NCI-H1105 treated with DMSO at 0.1 percent for 48 hours (cell line): ENCODE data around the gene GBP5.
"Not testable (repeated sequence)": the region's sequence is repeated elsewhere in the genome, so short reads cannot be mapped to it uniquely, and the experiment has no call there.

ENCODE experiments used
- DNase-seq: peaks from one replicate; lab custom pipeline; 2025; lab: John Stamatoyannopoulos, UW

Gene GBP5

DNA sequence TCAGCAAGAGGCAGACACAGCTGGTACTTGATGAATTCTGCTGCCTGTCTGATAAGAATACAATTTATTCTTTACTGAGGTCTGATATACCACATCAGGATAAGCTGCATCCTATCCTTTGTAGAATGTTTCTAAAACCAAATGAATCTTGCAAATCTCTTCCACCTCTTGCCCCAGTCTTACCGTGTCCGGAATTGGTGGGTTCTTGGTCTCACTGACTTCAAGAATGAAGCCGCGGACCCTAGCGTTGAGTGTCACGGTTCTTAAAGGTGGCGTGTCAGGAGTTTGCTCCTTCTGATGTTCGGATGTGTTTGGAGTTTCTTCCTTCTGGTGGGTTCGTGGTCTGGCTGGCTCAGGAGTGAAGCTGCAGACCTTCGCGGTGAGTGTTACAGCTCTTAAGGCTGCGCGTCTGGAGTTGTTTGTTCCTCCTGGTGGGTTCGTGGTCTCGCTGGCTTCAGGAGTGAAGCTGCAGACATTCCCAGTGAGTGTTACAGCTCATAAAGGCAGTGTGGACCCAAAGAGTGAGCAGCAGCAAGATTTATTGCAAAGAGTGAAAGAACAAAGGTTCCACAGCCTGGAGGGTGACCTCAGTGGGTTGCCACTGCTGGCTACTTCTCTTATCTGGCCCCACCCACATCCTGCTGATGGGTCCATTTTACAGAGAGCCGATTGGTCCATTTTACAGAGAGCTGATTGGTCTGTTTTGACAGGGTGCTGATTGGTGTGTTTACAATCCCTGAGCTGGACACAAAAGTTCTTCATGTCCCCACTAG, at the start of gene GBP5:
Gene GBP5 (minus strand): TSS at position 592 of the 773 bp plus-strand sequence. CDS start 3,305 bp downstream, outside the sequence.
- not testable (repeated sequence) for DNase-seq

DNA sequence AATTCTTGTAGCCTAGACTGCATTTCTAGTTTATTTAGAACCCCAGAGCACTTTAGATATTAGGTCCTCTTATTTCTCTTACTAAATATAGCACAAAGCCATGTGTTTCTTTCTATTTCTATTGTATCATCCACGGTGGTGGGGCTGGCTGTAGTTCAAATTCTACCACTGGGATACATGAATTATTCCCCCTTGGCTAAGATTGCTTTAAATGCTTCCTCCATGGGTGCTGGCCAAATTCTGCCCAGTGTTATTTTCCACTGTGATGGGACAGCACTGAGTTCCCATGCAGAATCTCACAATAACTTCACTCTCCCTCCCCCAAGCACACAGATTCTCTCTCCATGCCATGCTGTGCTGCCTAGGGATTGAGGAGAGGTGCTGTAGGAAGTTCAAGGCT, 49.7 kb upstream of the GBP5 start:
- DNase-seq: no peak

DNA sequence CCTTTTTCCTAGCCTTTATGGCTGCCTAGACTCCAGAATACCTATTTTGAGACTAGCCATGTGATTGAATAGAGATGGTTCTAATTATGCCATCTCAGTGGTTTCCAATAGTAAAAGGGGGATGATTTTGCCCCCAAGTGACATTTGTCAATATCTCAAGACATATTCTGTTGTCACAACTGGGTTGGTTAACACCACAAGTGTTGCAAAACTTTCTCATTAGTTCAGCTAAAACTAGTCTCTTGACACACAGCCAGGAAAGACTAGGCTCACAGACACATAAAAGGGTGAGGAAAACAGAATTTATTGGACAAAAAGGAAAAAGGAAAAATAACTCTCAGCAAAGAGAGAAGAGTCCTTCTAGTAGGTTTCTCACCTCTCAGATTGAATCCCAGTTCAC, 39.9 kb upstream of the GBP5 start:
- no peak for DNase-seq

- no peak for DNase-seq
Measured at GRCh38 chr1:89311757-89312156, 39.1 kb upstream of the GBP5 start.

DNA sequence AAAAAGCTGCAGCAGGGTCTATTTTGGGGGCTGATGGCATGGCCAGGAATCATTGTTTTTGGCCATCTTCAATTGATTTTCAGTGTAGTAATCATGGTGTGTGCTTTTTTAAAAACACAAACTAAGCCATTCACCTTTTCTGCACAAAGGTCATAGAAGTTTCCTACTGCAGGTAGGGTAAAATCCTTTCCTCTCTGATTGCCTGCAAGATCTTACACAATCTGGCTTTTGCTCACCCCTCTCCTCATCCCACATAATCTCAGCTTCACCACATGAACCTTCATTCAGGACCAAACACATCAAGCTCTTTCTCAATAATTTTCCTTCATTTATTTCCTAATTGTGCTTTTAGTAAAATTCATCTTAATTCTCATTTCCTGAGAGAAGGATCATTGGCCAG, 38.3 kb upstream of the GBP5 start:
- no peak for DNase-seq

- peak; percentile 31 for DNase-seq
Measured at GRCh38 chr1:89310505-89310904, 37.8 kb upstream of the GBP5 start.

DNA sequence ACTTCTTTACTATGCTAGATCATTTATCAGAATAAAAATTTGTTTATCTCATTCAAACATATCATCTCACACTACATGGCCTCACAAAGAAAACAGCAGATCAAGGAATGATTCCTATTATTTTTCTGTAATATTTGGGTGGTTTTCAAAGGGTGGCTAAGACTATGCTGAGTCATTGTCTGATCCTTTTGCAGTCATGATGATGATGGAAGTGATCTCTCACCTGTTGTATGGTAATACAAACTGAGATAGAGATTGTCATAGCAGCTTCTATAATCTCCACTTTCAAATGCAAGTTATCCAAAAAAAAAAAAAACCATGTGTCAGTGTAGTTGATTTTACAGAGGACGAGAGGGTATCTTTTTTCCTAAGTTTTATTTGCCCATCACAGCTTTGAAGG, 37.2 kb upstream of the GBP5 start:
- DNase-seq: no peak

GRCh38 chr1:89306273-89306672, 33.6 kb upstream of the GBP5 start:
- DNase-seq: no peak

DNA sequence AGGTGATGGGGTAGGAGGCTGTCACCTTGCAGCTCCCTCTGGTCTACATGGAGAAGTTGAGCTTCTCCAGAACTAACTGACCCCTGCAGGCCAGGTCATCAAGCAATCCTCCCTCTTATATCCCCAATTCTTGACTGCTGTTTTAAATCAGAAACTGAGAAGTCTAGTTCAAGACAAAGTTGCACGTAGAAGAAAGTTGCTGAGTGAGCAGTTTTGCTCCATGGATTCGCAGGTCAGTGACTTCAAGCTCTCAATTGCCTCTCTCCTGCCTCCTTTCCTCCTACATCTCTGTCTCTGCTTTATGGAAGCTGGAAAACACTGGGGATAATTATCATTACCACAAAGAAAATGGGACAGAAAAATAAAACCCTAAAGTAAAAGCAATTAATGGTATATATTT, 32.8 kb upstream of the GBP5 start:
- DNase-seq: no peak

GRCh38 chr1:89304572-89305230, 32.0 kb upstream of the GBP5 start:
- no peak for DNase-seq

GRCh38 chr1:89302697-89303332, 30.2 kb upstream of the GBP5 start:
- no peak for DNase-seq

DNA sequence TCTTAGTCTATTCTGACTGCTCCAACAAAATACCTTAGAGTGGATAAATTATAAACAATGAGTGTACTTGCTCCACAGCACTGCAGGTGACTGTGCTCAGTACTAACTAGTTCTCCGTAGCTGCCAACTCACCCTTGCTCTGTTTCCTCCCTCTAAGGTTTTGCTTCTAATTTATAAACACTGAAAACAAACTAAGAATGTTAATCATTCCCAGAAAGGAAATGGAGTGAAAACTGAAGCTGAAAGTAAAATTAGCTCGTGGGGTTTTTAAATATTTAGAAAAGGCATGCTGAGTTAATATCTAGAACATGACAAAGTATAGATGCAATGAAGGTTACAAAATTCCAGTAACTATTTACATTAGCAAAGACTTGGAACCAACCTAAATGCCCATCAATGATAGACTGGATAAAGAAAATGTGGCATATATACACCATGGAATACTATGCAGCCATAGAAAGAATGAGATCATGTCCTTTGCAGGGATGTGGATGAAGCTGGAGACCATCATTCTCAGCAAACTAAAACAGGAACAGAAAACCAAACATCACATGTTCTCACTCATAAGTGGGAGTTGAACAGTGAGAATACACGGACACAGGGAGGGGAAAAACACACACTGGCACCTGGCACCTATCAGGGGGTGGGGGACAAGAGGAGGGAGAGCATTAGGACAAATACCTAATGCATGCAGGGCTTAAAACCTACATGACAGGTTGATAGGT, 27.2 kb upstream of the GBP5 start:
- not testable (repeated sequence) for DNase-seq

DNA sequence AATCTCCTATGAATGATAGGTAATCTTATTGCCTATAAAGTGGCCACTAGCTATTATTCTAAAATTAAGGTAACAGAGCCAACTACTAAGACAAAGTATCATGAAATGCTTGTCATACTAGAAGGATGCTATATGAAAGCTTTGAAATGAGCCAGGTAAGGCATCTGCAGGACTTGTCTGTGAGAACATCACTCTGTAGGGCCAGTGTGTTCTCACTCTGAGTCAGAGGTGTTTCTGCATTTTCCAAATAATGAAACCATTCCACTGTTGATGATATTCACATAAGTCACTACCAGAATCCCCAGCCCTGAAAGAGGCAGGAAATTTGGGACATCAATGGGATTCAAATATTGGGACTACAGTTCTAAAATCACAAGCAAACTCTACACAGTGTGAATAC, 25.8 kb upstream of the GBP5 start:
- no peak for DNase-seq

- no peak for DNase-seq
Measured at GRCh38 chr1:89295187-89295586, 22.5 kb upstream of the GBP5 start.

DNA sequence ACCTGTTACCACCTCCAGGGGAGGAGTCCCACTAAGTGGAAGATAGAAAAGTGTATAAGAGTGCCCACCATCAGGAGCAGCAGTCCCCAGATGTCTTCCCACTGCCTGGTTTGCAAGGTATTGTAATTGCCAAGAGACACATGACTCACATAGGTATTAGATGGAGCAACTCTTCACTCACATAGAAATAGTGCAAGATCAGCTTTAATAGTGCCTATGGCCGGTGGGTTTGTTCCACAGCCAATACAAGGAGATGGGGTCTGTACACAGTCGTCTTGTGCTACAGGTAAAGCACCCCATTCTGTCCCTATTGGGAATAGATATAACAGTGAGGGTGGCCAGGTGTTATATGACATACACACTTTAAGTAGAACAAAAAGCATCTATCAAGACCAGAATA, 18.6 kb upstream of the GBP5 start:
- no peak for DNase-seq

DNA sequence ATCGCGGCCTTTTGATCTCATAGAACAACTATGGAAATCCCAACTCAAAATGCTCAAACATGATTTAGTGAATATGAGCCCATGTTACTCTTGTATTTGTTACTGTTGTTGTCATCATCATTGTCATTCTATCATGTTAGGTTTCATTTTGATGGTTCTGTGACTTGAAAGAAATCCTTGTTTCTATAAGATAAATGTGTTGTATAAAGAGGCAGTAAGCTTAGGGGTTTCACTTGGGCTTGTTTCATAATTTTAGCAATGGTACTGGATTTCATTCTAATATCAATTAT, 15.3 kb upstream of the GBP5 start:
- no peak for DNase-seq

DNA sequence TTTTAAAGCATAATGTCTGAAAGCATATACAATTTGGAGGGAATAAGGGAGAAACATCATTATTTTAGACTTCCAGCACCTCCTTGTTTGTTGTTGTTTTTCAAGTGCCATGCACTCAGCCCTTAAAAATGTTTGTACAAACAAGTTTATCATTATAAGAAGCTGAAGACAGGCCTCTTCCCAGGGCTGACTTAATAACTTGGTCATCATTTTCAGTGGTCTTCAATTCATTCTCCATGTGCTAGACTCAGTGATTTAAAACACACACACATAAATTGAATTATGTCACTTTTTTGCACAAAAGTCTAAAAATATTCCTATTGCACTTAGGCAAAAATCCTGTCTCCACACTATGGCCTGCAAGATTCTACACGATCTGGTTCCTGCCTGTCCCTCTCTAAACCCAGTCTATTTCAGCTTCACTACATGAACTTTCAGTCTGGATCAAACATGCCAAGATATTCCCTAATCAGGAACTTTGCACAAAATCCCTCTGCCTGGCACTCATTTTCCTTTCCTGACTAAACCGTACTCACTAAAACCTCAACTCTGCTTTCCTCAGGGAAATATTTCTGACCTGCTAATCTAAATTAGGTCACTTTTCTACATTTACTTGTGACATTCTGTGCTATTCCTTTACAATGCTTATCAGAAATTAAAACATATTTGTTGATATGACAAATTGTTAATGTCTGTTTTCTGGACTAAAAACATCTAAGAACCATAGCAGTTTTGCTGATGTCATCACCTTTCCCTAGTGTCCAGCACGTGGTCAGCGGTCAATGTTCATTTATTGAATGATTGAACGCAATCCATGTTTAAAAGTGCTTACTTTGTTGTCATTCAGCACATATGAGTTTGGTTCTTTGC, 14.8 kb upstream of the GBP5 start:
- no peak for DNase-seq

- DNase-seq: no peak
Measured at GRCh38 chr1:89286549-89287180, 14.0 kb upstream of the GBP5 start.

DNA sequence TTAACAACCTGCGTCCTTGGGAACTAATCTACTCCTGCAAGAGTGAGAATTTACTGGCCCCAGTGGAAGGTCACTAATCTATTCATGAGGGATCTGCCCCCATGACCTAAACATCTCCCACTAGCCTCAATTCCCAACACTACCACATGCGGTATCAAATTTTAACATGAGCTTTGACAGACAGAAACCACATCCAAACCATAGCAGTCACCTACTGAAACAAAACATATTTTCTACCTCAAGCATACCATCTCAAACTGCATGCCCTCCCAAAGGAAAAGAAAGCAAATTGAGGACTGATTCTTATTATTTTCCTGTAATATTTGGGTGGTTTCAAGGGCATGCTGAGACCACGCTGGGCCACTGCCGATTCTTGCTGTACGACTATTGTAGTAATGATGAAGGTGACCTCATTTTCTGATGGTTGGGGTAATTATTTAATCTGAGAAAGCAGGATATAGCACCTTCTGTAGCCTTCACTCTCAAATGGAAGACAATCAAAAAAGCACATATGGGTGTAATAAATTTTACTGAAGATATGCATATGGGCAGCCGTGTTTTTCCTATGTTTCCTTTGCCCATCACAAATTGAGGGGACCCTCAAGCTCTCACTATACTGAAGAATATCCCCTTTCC, 13.2 kb upstream of the GBP5 start:
- no peak for DNase-seq

- DNase-seq: not testable (repeated sequence)
Measured at GRCh38 chr1:89284078-89284763, 11.6 kb upstream of the GBP5 start.
